ENCODE data around the gene PPP1R9B.

Gene PPP1R9B

DNA sequence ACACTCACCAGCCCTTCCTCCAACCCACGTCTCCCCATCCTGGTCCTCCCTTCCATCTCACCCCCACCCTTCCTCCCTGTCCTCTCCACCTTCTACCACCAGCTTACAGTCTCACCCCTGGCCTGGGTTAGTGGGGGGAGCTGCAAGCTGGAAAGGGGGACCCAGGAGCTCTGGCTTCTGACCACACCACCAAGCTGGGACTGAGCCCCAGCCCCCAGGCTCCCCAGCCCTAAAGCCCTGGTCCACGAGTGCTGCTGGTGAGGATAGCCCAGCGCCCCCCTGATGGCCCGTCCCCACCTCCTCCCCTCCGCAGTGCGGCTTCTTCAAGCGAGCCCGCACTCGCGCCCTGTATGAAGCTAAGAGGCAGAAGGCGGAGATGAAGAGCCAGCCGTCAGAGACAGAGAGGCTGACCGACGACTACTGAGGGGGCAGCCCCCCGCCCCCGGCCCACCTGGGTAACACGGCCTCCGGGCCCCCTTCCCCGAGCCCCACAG lies 62.5 kb downstream of the PPP1R9B start:
- DNase-seq: no peak

DNA sequence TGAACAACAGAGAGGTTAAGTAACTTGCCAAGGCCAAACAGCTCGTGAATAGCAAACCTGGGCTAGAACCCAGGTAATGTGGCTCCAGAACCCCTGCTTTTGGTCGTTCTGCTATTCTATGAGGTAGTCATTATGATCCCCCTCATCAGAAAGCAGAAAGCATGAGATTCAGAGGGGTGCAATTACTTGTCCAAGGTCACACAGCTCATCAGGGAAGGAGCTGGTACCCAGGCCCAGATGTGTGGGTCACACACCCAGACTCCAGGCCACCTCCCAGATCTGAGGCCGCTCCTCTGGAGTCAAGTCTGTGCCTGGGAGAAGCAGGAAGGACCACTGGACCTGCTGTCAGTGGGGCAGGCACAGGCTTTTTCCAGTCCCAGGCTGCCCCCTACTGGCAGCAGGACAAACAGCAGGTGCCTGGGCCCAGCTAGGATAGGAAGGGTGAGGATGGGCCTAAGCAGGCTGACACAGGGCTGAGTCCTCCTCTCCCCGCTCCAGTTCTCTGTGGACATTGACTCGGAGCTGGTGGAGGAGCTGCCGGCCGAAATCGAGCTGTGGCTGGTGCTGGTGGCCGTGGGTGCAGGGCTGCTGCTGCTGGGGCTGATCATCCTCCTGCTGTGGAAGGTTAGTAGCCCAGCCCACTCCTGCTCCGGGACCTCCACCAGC lies 63.1 kb downstream of the PPP1R9B start:
- peak in 1 of 2 experiments; percentile 13 for DNase-seq

All from NCI-H1930 (cell line).